ENCODE measurements around the gene ENTHD1. TPM values are rescaled to one million over a fixed set of nuclear protein-coding genes. Genes with fewer than 3 reads are reported as not detected.
"Not testable (repeated sequence)": the region's sequence is repeated elsewhere in the genome, so short reads cannot be mapped to it uniquely, and the experiment has no call there.

The ENTHD1 gene
- total RNA-seq, 2 experiments from 2014 or later: 0.34 TPM

DNA sequence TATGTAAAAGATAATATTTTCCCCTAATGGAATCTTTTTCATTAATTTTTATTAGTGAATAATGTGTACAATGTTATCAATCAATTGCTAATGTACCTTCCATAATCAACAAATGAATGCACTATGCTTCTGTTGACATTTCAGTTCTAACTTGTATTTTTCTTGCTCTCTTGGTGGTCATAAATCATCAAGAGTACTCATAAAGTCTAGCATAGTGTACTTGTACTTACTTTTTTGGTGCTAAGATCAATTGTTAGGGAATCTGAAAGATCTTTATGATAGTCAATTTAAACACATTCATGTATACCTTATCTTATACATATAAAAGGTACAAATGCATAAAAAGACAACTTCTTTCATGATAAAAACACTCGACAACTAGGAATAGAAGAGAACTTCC is 10.5 kb downstream of the ENTHD1 start:
- no peaks in the 10 kb centered on the region for H3K9me3 Mint-ChIP-seq
- ChIA-PET POLR2A (interaction anchor here (0.6 kb wide), 1 partner anchor 104 kb away, joined by 3 read pairs; no protein-coding TSS in a partner anchor), CTCF (interaction anchor here (1.5 kb wide), 1 partner anchor 9 kb away, joined by 3 read pairs; no protein-coding TSS in a partner anchor)
- TF ChIP-seq CTCF (IDR thresholded peaks at IDR 0.05): no peak
- no peak for DNase-seq
- peaks cover 2% of the 10 kb centered on the region for H3K4me1 Mint-ChIP-seq (ENCODE audit: low read depth)
- intact Hi-C loops (cut with micrococcal nuclease): no loop called here
- no peak overlapping the region for H3K4me3 Mint-ChIP-seq
- ATAC-seq: no peak
- H3K36me3 Mint-ChIP-seq (ENCODE audit: low read depth): no peaks in the 10 kb centered on the region
- H3K27ac Mint-ChIP-seq: no peak overlapping the region
- no peaks in the 10 kb centered on the region for H3K27me3 Mint-ChIP-seq

DNA sequence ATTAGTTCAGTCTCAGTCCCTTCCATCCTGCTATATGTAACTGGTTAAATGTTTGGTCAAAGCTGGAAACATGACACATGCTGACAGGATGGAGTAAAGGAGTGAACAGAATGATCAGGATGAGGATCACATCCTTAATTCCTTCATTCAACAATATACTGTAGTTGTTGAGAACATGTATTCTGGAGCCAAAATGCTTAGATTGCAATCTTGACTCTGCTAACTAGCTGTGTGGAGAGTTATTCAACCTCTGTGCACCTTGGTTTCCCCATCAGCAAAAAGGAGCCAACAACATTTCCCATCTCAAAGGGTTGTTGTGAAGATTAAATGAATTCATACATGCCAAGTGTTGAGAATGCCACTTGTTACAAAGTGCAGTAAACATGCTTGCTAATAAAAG is 12.8 kb downstream of the ENTHD1 start:
- Mint-ChIP-seq H3K27ac (no peak overlapping the region), H3K9me3 (no peaks in the 10 kb centered on the region), H3K27me3 (no peaks in the 10 kb centered on the region), H3K4me3 (no peak overlapping the region), H3K36me3 (ENCODE audit: low read depth) (no peaks in the 10 kb centered on the region), H3K4me1 (ENCODE audit: low read depth) (peaks cover 7% of the 10 kb centered on the region)
- ATAC-seq: no peak
- ChIA-PET CTCF (interaction anchor here (1.0 kb wide), 1 partner anchor 35 kb away, joined by 4 read pairs; no protein-coding TSS in a partner anchor), POLR2A (interaction anchor here (0.8 to 1.0 kb wide), 2 partner anchors 9 to 20 kb away, joined by 3 to 4 read pairs; no protein-coding TSS in a partner anchor)
- no peak for TF ChIP-seq CTCF (IDR thresholded peaks at IDR 0.05)
- DNase-seq: no peak
- intact Hi-C loops (cut with micrococcal nuclease): no loop called here

DNA sequence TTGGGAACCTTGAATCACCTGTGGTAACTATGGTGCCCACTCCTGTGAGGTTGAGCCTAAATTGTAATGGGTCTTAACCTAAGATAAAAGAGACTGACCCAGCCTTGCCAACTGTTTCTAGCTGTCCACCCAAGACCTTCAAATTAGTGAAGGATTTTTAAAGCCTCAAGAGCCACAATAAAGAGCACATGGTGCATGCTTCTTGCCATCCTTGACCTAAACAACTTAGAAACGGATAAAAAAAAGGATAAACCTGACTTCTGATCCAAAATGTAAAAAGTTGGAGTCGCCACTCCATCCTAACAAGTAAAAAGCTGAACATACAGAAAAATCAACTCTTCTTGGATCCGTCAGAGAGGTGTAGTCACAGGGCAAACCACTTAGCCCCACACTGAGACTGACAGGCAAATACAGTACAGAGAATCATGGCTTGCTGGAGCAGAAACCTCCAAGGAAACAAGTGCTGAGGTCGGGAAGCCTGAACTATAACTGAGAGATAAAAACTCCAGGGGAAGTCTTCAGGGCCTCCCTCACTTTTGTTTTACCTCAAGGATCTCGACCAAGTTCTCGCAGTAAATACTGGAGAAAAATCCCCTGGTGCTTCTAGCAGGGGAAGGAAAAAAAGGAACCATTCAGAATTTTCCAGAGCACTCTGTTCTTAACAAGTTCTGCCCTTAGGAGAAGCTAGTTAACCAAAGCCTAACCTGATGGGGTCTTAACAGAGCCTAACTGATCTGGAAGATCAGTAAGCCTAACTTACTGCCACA is 16.3 kb downstream of the ENTHD1 start:
- Mint-ChIP-seq H3K27me3 (no peaks in the 10 kb centered on the region), H3K4me3 (no peak overlapping the region), H3K27ac (no peak overlapping the region), H3K4me1 (ENCODE audit: low read depth) (peaks cover 15% of the 10 kb centered on the region), H3K36me3 (ENCODE audit: low read depth) (no peaks in the 10 kb centered on the region), H3K9me3 (no peaks in the 10 kb centered on the region)
- DNase-seq (no peak), ATAC-seq (no peak)
- ChIA-PET CTCF (interaction anchor here (0.6 to 0.9 kb wide), 2 partner anchors 129 to 342 kb away, joined by 3 read pairs; no protein-coding TSS in a partner anchor), POLR2A (no interaction called here)
- TF ChIP-seq CTCF (IDR thresholded peaks at IDR 0.05): no peak
- intact Hi-C loops (cut with micrococcal nuclease): no loop called here

DNA sequence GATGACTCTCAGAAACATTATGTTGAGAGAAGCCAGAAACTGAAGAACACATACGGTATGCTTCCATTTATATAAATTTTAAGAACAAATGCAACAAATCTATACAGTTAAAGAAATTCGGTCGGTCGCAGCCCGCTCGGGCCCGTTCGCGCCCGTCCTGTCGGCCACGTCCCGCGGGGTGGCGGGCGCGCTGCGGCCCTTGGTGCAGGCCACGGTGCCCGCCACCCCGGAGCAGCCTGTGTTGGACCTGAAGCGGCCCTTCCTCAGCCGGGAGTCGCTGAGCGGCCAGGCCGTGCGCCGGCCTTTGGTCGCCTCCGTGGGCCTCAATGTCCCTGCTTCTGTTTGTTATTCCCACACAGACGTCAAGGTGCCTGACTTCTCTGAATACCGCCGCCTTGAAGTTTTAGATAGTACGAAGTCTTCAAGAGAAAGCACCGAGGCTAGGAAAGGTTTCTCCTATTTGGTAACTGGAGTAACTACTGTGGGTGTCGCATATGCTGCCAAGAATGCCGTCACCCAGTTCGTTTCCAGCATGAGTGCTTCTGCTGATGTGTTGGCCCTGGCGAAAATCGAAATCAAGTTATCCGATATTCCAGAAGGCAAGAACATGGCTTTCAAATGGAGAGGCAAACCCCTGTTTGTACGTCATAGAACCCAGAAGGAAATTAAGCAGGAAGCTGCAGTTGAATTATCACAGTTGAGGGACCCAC is 18.2 kb downstream of the ENTHD1 start:
- H3K4me1 Mint-ChIP-seq (ENCODE audit: low read depth): peaks cover 15% of the 10 kb centered on the region
- POLR2A ChIA-PET; ATAC-seq; CTCF ChIA-PET; H3K9me3 Mint-ChIP-seq; H3K27me3 Mint-ChIP-seq; H3K27ac Mint-ChIP-seq; intact Hi-C loops (cut with micrococcal nuclease); H3K4me3 Mint-ChIP-seq; H3K36me3 Mint-ChIP-seq (ENCODE audit: low read depth); DNase-seq: not testable (repeated sequence)

DNA sequence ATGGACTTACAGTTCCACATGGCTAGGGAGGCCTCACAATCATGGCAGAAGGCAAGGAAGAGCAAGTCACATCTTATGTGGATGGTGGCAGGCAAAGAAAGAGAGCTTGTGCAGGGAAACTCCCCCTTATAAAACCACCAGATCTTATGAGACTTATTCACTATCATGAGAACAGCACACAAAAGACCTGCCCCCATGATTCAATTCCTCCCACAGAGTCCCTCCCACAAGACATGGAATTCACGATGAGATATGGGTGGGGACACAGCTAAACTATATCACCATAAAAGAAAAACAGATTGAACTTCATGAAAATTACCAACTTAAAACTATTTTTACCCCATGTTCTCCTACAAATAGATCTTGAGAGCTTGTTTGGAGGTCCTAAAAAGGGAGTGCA is 19.6 kb downstream of the ENTHD1 start:
- peak; percentile 20 for DNase-seq
- no peak for TF ChIP-seq CTCF (IDR thresholded peaks at IDR 0.05)
- Mint-ChIP-seq H3K27me3 (no peaks in the 10 kb centered on the region), H3K4me1 (ENCODE audit: low read depth) (peaks cover 15% of the 10 kb centered on the region), H3K36me3 (ENCODE audit: low read depth) (no peaks in the 10 kb centered on the region), H3K4me3 (no peak overlapping the region), H3K9me3 (no peaks in the 10 kb centered on the region), H3K27ac (no peak overlapping the region)
- ChIA-PET POLR2A (no interaction called here), CTCF (interaction anchor here (0.6 to 2.3 kb wide), 6 partner anchors 12 to 25 kb away, joined by 3 to 5 read pairs (median 3); no protein-coding TSS in a partner anchor)
- intact Hi-C loops (cut with micrococcal nuclease): no loop called here
- ATAC-seq: peak; percentile 64
